ENCODE results near the gene LDB3. TPM values are rescaled to one million over a fixed set of nuclear protein-coding genes. Genes with fewer than 3 reads are reported as not detected.

Gene LDB3
- total RNA-seq, 6 donors from 2014 or later, result 0.67 to 2.1 (median 1.1) TPM

DNA sequence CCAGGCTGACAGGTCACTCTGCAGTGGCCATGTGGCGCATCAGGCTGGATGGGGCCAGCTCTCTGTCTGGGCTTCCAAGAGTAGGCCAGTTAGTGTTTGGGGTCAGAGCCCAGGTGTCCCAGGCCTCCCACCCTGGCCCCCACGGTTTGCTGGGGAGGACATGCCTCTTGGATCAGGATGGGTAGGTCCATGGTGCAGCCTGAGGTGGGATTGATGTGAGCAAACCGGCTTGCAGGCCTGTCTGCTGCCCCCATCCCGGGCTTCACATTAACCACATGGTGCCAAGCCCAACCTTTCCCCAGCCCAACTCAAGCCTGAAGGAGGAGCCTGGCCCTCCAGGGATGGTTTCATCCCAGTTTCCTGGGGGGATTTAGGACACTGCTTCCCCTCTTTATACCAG lies 39.2 kb downstream of the LDB3 start:
- Histone ChIP-seq H3K36me3 (no peaks in the 10 kb centered on the region), H3K27me3 (no peaks in the 10 kb centered on the region), H3K27ac (no peak overlapping the region), H3K4me1 (peaks cover 11 to 22% (median 13%) of the 10 kb centered on the region in 4 donors), H3K9me3 (no peaks in the 10 kb centered on the region), H3K4me3 (no peak overlapping the region)
- TF ChIP-seq EP300 (IDR thresholded peaks at IDR 0.05), result no peak
- 80 to 100% methylated on average over 1 to 4 of the region's 4 CpGs for WGBS, 2 donors
- no peak for DNase-seq
- ATAC-seq (ENCODE audit: low FRiP score in 2 of 2), result no peak

DNA sequence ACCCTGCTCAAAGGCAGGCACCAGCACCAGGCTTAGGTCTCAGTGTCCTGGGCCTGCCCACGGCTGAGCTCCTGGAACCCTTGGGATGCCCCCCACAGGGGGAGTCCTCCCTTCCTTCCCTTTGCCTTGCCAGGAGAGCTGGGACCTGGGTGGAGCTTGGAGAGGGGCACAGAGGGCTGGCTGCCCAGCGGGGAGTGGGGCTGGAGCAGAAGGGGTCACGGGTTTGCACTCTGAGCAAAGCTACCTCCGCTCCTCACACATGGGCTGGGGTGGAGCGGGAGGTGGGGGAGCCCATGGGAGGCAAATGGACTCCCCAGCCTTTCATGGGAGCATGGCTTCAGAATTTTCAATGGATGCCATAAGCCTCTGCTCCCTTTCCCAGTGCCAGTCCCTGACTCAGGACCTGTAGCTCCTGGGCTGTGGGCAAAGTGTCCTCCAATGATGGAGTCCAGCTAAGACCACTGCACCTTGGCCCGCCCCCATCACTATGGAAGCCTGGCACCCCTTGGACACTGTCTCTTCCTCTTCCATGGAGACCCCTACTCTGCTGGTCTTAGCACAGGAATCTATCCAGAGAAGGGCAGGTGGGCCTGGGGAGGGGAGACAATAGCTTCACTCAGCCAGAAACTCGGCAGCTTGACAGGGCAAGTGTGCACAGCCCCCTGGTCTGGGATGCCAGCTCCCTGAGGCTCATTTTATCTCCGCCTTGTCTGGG lies 39.9 kb downstream of the LDB3 start:
- 89 to 92% methylated on average over 6 to 8 of the region's 8 CpGs for WGBS, 2 donors
- no peaks in the 10 kb centered on the region for H3K9me3 ChIP-seq
- TF ChIP-seq, protein P1, sequence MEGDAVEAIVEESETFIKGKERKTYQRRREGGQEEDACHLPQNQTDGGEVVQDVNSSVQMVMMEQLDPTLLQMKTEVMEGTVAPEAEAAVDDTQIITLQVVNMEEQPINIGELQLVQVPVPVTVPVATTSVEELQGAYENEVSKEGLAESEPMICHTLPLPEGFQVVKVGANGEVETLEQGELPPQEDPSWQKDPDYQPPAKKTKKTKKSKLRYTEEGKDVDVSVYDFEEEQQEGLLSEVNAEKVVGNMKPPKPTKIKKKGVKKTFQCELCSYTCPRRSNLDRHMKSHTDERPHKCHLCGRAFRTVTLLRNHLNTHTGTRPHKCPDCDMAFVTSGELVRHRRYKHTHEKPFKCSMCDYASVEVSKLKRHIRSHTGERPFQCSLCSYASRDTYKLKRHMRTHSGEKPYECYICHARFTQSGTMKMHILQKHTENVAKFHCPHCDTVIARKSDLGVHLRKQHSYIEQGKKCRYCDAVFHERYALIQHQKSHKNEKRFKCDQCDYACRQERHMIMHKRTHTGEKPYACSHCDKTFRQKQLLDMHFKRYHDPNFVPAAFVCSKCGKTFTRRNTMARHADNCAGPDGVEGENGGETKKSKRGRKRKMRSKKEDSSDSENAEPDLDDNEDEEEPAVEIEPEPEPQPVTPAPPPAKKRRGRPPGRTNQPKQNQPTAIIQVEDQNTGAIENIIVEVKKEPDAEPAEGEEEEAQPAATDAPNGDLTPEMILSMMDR (IDR thresholded peaks at IDR 0.05), result no peak
- TF ChIP-seq EP300 (IDR thresholded peaks at IDR 0.05) (no peak), POLR2AphosphoS5 (IDR thresholded peaks at IDR 0.05) (no peak), POLR2A (IDR thresholded peaks at IDR 0.05) (no peak)
- H3K36me3 ChIP-seq, result no peaks in the 10 kb centered on the region
- DNase-seq (no peak), ATAC-seq (ENCODE audit: low FRiP score in 2 of 2) (no peak)
- H3K4me3 ChIP-seq, result no peak overlapping the region
- H3K4me1 ChIP-seq, result peaks cover 11 to 24% (median 13%) of the 10 kb centered on the region in 4 donors
- no peaks in the 10 kb centered on the region for H3K27me3 ChIP-seq
- no peak overlapping the region for H3K27ac ChIP-seq

DNA sequence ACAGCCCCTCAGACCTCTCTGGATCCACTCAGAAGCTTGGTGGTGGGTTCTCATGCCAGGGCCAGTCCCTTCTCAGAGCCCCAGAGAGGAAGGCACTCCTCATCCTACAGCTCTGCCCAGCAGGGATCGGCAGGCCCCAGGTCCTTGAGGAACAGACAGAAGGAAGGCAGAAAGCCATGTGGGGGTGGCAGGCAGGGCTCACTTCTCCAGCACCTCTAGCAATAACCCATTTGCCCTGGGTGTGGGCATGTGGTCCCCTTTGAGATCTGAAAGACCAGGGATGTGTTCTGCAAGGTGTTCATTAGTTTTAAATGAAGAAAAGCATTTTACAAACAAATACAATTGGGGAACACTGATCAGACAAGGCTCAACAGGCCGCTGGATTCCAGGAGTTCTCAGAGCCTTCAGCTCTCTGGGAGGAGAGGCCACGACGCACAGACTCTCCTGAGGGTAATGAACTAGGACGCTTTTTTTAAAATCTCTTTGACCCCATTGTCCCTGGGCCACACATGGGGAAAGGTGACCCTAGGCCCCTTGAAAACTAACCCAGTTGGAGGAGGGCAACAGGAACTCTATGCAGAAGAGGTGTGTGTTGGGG lies 40.6 kb downstream of the LDB3 start:
- TF ChIP-seq POLR2A (IDR thresholded peaks at IDR 0.05) (no peak), POLR2AphosphoS5 (IDR thresholded peaks at IDR 0.05) (no peak), EP300 (IDR thresholded peaks at IDR 0.05) (no peak)
- TF ChIP-seq, protein P1 (IDR thresholded peaks at IDR 0.05), result no peak
- WGBS, 2 donors, result 73 to 84% methylated on average over 4 to 5 of the region's 5 CpGs
- Histone ChIP-seq H3K36me3 (no peaks in the 10 kb centered on the region), H3K9me3 (no peaks in the 10 kb centered on the region), H3K27ac (no peak overlapping the region), H3K27me3 (no peaks in the 10 kb centered on the region), H3K4me3 (no peak overlapping the region), H3K4me1 (peaks cover 11 to 24% (median 13%) of the 10 kb centered on the region in 4 donors)
- ATAC-seq (ENCODE audit: low FRiP score in 2 of 2) (no peak), DNase-seq (no peak)

DNA sequence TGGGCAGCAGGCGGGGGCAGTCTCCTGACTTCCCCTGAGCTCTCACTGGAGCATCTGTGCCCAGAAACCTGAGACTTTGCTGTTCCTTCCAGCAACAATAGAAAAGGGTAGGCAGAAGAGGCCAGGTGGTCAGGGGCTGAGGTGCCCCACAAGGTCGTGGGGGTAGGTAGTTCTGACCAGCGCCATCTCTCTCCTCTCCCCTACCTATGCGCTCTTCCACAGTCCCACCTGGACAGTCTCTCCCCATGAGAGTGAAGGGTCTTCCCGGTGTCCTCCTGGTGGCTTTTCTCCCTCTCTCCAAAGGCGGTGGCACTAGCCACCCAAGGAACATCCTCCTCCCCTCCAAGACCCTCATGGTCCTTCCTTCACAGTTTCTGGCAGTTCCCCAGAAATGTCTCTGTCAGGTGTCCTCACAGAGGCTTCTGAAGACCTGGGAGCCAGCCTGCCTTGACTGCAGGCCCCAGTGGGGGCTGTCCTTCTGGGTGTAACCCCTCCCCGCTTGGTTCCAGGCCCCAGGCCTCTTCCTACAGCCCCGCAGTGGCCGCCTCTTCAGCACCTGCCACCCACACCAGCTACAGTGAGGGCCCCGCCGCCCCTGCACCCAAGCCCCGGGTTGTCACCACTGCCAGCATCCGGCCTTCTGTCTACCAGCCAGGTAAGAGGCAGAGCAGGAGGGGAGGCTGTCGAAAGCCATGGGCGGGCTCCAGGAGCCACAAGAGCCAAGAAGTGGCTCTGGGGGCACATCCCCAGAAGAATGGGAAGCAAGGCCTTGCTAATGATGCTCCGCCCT lies 41.3 kb downstream of the LDB3 start:
- TF ChIP-seq POLR2AphosphoS5 (IDR thresholded peaks at IDR 0.05) (no peak), POLR2A (IDR thresholded peaks at IDR 0.05) (no peak), EP300 (IDR thresholded peaks at IDR 0.05) (no peak)
- TF ChIP-seq, protein P1 (IDR thresholded peaks at IDR 0.05), result no peak
- DNase-seq (peak in 1 of 2 donors; percentile 78), ATAC-seq (ENCODE audit: low FRiP score in 2 of 2) (no peak)
- 92 to 94% methylated on average over 9 to 16 of the region's 16 CpGs for WGBS, 2 donors
- Histone ChIP-seq H3K36me3 (no peaks in the 10 kb centered on the region), H3K9me3 (no peaks in the 10 kb centered on the region), H3K27ac (no peak overlapping the region), H3K4me1 (peaks cover 11 to 24% (median 13%) of the 10 kb centered on the region in 4 donors), H3K27me3 (no peaks in the 10 kb centered on the region), H3K4me3 (no peak overlapping the region)

DNA sequence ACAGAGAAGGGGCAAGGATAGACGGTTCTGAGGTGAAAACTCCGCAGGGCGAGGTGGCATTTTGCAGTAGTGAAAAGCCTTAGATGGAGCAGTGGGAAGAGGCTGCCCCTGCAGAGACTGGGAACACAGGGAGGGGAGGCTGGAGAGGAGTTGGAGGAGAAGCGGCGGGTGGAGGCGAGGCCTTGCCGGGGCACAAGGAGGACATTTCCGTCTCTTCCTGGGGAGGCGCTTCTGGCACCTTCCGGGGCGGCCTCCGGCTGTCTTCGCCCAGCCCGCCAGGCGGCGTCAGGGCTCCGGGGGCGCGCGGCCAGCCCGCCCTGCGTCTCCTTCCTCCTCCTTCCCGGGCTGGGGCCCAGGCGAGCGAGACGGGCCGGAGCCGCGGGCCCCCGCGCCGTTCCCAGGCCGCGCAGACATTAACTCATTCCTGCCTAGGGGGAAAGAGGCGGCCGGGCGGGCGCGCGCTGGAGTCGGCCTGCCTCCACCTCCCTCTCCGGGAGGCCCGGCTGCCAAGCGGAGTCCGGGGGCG lies 42.7 kb downstream of the LDB3 start:
- peaks cover 11 to 24% (median 13%) of the 10 kb centered on the region in 4 donors for H3K4me1 ChIP-seq
- WGBS, 2 donors, result 6 to 13% methylated on average over 15 to 29 of the region's 46 CpGs

More for the DNA sequence above, 42.7 kb downstream of the LDB3 start:
- TF ChIP-seq, protein P1 (IDR thresholded peaks at IDR 0.05), result peak; percentile 80 to 99 (median 96)
- TF ChIP-seq POLR2AphosphoS5 (IDR thresholded peaks at IDR 0.05) (peak; percentile 34 to 68), POLR2A (IDR thresholded peaks at IDR 0.05) (peak in 2 of 4 donors; percentile 76 to 85), EP300 (IDR thresholded peaks at IDR 0.05) (no peak)
- no peaks in the 10 kb centered on the region for H3K36me3 ChIP-seq
- H3K9me3 ChIP-seq, result no peaks in the 10 kb centered on the region
- H3K27me3 ChIP-seq, result no peaks in the 10 kb centered on the region
- DNase-seq, result peak; percentile 90 to 98
- peak; percentile 93 to 98 for ATAC-seq (ENCODE audit: low FRiP score in 2 of 2)
- H3K4me3 ChIP-seq, result peak overlapping the region; percentile 49 to 85 (median 80)
- peak overlapping the region; percentile 88 to 94 (median 91) for H3K27ac ChIP-seq

Data from upper lobe of left lung (tissue), 6 donors.